ENCODE results near the gene GOLGA7B.

GOLGA7B gene

DNA sequence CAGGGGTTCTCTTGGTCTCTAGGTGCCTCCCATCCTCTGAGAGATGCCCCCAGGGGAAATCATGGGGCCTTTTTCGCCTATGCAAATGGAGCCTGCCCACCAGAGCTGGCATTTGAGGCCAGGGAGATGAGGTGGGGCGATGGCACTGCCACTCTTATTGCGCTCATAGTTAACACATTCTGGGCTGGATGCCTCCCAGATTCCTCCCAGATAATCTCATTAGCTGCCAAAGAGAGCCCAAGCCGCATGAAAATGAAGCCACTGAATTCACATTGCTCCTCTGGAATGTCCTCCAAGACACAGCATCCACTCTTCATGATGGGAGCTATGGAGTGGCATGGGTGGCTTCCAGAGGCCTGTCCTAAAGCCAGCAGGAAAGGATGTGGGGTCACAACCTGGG lies 61.0 kb downstream of the GOLGA7B start:
- TF ChIP-seq, protein P1, sequence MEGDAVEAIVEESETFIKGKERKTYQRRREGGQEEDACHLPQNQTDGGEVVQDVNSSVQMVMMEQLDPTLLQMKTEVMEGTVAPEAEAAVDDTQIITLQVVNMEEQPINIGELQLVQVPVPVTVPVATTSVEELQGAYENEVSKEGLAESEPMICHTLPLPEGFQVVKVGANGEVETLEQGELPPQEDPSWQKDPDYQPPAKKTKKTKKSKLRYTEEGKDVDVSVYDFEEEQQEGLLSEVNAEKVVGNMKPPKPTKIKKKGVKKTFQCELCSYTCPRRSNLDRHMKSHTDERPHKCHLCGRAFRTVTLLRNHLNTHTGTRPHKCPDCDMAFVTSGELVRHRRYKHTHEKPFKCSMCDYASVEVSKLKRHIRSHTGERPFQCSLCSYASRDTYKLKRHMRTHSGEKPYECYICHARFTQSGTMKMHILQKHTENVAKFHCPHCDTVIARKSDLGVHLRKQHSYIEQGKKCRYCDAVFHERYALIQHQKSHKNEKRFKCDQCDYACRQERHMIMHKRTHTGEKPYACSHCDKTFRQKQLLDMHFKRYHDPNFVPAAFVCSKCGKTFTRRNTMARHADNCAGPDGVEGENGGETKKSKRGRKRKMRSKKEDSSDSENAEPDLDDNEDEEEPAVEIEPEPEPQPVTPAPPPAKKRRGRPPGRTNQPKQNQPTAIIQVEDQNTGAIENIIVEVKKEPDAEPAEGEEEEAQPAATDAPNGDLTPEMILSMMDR (IDR thresholded peaks at IDR 0.05; ENCODE audit: borderline replicate concordance, insufficient read depth, low read depth, low read length) = no peak
- no peak overlapping the region for H3K4me3 ChIP-seq (ENCODE audit: low read depth, low read length)

- no peak overlapping the region for H3K4me3 ChIP-seq (ENCODE audit: low read depth, low read length)
These were observed 61.6 kb downstream of the GOLGA7B start for GRCh38 chr10:97911217-97911616.

DNA sequence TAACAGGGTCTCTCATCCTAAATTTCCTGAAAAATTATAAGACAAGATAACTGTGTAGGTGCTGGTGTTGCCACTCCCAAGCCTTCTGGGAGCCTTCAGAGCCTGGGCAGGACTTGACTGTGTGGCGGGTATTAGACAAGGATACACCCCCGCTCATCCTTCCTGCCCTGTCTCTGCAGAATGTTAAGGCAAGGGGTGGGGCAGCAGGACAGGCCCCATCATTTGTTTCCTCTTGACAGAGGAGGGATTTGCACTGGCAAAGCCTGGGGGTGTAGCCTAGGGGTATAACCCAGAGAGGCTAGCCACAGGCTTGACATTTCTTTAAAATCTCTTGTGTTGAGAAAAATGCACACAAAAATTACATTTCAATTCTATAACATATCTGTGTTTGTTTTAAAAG lies 63.5 kb downstream of the GOLGA7B start:
- TF ChIP-seq, protein P1 (IDR thresholded peaks at IDR 0.05; ENCODE audit: borderline replicate concordance, insufficient read depth, low read depth, low read length) = no peak

More at GRCh38 chr10:97911217-97911616, 61.6 kb downstream of the GOLGA7B start:
- TF ChIP-seq, protein P1 (IDR thresholded peaks at IDR 0.05; ENCODE audit: borderline replicate concordance, insufficient read depth, low read depth, low read length) = no peak

DNA sequence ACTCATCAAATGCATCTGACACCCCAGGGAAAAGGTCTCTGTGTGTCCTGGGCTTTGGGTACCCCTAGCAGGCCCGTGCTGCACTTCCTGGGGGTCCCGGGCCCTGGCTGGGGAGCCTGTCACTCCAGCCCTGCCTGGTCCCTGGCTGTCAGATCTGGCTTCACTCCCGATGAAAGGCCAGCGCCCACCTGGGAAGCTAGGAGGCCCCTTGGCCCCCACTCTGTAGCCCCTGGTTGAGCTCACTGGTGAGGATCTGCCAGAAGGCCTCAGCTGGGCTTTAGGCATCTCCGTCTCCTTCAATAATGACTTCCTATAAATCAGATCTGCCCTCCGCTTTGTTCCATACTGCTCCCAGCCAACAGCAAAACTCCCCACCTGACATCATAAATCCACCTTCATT lies 64.0 kb downstream of the GOLGA7B start:
- H3K4me3 ChIP-seq (ENCODE audit: low read depth, low read length) = no peak overlapping the region
- TF ChIP-seq, protein P1 (IDR thresholded peaks at IDR 0.05; ENCODE audit: borderline replicate concordance, insufficient read depth, low read depth, low read length) = no peak

More for the DNA sequence above, 63.5 kb downstream of the GOLGA7B start:
- no peak overlapping the region for H3K4me3 ChIP-seq (ENCODE audit: low read depth, low read length)

GRCh38 chr10:97914171-97914836 lies 64.7 kb downstream of the GOLGA7B start:
- TF ChIP-seq, protein P1 (IDR thresholded peaks at IDR 0.05; ENCODE audit: borderline replicate concordance, insufficient read depth, low read depth, low read length) = no peak
- no peak overlapping the region for H3K4me3 ChIP-seq (ENCODE audit: low read depth, low read length)

GRCh38 chr10:97914837-97915211 lies 65.2 kb downstream of the GOLGA7B start:
- H3K4me3 ChIP-seq (ENCODE audit: low read depth, low read length) = no peak overlapping the region

More at GRCh38 chr10:97914837-97915211, 65.2 kb downstream of the GOLGA7B start:
- TF ChIP-seq, protein P1 (IDR thresholded peaks at IDR 0.05; ENCODE audit: borderline replicate concordance, insufficient read depth, low read depth, low read length) = peak; percentile 88

Data from GM12875 (cell line).